Stimulated activated CD8-positive, alpha-beta memory T cell treated with anti-CD3 and anti-CD28 coated beads, Interleukin-15, amount 100 ng/mL, for 1 hour (primary cell): ENCODE data around the gene NCOA3.

Source experiments
- DNase-seq: peaks from one replicate; pipeline ENCODE4 v3.0.0-alpha.2; 2020; ENCODE audit warnings: low read depth

The NCOA3 gene

GRCh38 chr20:47680804-47681529 is 179.3 kb downstream of the NCOA3 start:
- DNase-seq, result no peak

- DNase-seq, result no peak
Measured at GRCh38 chr20:47682028-47682783, 180.5 kb downstream of the NCOA3 start.

GRCh38 chr20:47682916-47683315 is 181.2 kb downstream of the NCOA3 start:
- DNase-seq, result no peak

GRCh38 chr20:47684306-47685080 is 182.8 kb downstream of the NCOA3 start:
- DNase-seq, result no peak

- no peak for DNase-seq
Measured at GRCh38 chr20:47686545-47686944, 184.9 kb downstream of the NCOA3 start.

GRCh38 chr20:47687095-47687987 is 185.7 kb downstream of the NCOA3 start:
- no peak for DNase-seq

GRCh38 chr20:47688385-47689381 is 187.0 kb downstream of the NCOA3 start:
- no peak for DNase-seq

GRCh38 chr20:47689731-47690130 is 188.0 kb downstream of the NCOA3 start:
- no peak for DNase-seq

- no peak for DNase-seq
Measured at GRCh38 chr20:47691625-47692024, 189.9 kb downstream of the NCOA3 start.

GRCh38 chr20:47694021-47694818 is 192.5 kb downstream of the NCOA3 start:
- DNase-seq, result no peak

GRCh38 chr20:47696856-47697255 is 195.2 kb downstream of the NCOA3 start:
- DNase-seq, result no peak

GRCh38 chr20:47698142-47698541 is 196.5 kb downstream of the NCOA3 start:
- DNase-seq, result no peak

- DNase-seq, result no peak
Measured at GRCh38 chr20:47699818-47700217, 198.1 kb downstream of the NCOA3 start.

- DNase-seq, result no peak
Measured at GRCh38 chr20:47700327-47700726, 198.6 kb downstream of the NCOA3 start.

- no peak for DNase-seq
Measured at GRCh38 chr20:47701612-47702011, 199.9 kb downstream of the NCOA3 start.

GRCh38 chr20:47703748-47704147 is 202.1 kb downstream of the NCOA3 start:
- no peak for DNase-seq

- no peak for DNase-seq
Measured at GRCh38 chr20:47704746-47705496, 203.2 kb downstream of the NCOA3 start.

GRCh38 chr20:47705497-47705856 is 203.8 kb downstream of the NCOA3 start:
- DNase-seq, result no peak

- no peak for DNase-seq
Measured at GRCh38 chr20:47706345-47706744, 204.7 kb downstream of the NCOA3 start.
